ENCODE results near the gene GLB1L3. TPM values are rescaled to one million over a fixed set of nuclear protein-coding genes. Genes with fewer than 3 reads are reported as not detected.

Gene GLB1L3
- total RNA-seq, 1 experiment from 2014 or later: not detected

DNA sequence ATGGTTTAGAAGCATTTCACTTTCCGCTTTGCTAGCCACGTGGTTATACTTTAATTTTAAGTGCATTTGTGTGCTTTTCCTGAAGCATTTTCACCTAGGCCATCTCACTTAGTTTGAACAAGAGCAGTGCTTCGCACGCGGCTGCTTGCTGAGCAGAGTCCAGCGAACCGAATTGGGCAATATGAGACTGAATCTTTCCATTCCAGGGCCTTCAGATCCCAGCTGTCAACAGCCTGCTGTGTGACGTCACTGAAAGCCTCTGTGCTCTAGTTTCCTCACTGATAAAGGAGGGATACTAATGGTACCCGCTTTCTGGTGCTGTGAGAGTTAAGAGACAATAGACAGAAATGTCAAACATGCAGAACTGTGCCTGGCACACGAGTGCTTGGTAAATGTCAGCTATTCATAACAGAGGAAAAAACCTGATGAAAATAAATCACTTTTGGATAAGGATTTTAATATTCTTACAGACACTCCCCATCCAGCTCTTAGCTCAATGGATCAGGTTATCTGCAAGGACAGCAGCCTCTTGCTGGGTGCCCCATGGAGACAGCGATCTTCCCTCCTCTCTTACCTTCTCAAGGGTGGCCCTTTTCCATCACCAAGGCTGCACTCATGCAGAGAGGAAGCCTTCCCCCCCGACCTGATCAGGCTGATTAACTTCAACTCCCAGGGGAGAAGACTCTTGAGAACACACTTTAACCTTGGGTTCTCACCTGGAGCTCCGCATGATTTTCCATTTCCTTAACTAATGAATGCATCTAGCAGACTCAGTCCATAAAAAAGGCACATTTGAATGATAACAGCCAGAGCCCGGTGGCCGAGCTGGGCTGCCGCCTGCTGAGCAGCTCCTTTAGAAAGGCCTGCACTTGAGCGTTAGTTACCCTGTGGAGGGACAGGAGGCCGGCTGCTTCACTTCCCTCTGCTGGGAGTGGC is 3.5 kb upstream of the GLB1L3 start:
- no peak overlapping the region for H3K27ac Mint-ChIP-seq (ENCODE audit: unreplicated experiment)
- peaks cover 18% of the 10 kb centered on the region for H3K27me3 Mint-ChIP-seq (ENCODE audit: insufficient read depth, unreplicated experiment)
- H3K4me1 ChIP-seq: peaks cover 10% of the 10 kb centered on the region
- BruUV-seq (replicated peaks): no TSS peak
- peak; percentile 75 to 76 for DNase-seq
- ChIA-PET POLR2A (interaction anchor here (0.7 kb wide), 1 partner anchor 49 kb away, joined by 3 read pairs; the partner anchor contains the start of gene NCAPD3), CTCF (interaction anchor here (0.5 to 2.0 kb wide), 4 partner anchors 9 to 803 kb away, joined by 3 to 6 read pairs (median 3); no protein-coding TSS in a partner anchor)
- H3K9me3 Mint-ChIP-seq (ENCODE audit: unreplicated experiment): no peaks in the 10 kb centered on the region
- H3K27me3 ChIP-seq (replicated peaks; ENCODE audit: control insufficient read depth, insufficient read depth, low read length): peaks cover 5% of the 10 kb centered on the region
- H3K4me3 Mint-ChIP-seq (ENCODE audit: unreplicated experiment): no peak overlapping the region
- H3K36me3 Mint-ChIP-seq (ENCODE audit: insufficient read depth, unreplicated experiment): peaks cover 4% of the 10 kb centered on the region
- no peaks in the 10 kb centered on the region for H3K9me3 ChIP-seq
- TF ChIP-seq, protein P1, sequence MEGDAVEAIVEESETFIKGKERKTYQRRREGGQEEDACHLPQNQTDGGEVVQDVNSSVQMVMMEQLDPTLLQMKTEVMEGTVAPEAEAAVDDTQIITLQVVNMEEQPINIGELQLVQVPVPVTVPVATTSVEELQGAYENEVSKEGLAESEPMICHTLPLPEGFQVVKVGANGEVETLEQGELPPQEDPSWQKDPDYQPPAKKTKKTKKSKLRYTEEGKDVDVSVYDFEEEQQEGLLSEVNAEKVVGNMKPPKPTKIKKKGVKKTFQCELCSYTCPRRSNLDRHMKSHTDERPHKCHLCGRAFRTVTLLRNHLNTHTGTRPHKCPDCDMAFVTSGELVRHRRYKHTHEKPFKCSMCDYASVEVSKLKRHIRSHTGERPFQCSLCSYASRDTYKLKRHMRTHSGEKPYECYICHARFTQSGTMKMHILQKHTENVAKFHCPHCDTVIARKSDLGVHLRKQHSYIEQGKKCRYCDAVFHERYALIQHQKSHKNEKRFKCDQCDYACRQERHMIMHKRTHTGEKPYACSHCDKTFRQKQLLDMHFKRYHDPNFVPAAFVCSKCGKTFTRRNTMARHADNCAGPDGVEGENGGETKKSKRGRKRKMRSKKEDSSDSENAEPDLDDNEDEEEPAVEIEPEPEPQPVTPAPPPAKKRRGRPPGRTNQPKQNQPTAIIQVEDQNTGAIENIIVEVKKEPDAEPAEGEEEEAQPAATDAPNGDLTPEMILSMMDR (IDR thresholded peaks at IDR 0.05; ENCODE audit: insufficient read depth in 1 of 2, low read depth in 1 of 2, low read length in 1 of 2, severe bottlenecking in 1 of 2, unreplicated experiment in 1 of 2): no peak
- H3K4me3 ChIP-seq (ENCODE audit: low read depth, low read length): no peak overlapping the region
- intact Hi-C loops (cut with micrococcal nuclease; ENCODE audit: unreplicated experiment): loop anchor here (2.0 to 10.0 kb wide), 2 partner anchors 58 to 302 kb away; partner anchors contain the start of gene GLB1L2
- H3K36me3 ChIP-seq (ENCODE audit: control insufficient read depth, insufficient read depth, low read length): no peaks in the 10 kb centered on the region
- peaks cover 10% of the 10 kb centered on the region for H3K4me1 Mint-ChIP-seq (ENCODE audit: low read depth, unreplicated experiment)

DNA sequence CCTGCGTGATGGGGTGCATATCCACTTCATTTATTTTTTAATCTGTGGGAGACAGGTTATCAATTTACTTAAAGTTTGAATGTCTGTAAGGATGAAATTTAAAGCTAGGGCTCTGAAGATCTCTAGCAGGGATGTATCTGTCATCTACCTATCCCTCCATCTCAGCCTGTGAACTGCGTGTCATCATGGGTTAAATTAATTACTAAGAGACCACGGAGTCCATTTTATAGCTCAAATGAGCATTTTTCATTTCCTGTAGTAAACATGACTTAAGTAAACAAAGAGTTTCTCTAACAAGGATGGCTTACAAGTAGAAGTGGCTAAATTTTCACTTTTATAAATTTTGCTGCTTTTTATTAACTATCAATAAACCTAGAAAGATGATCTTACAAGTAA is 2.9 kb upstream of the GLB1L3 start:
- Histone ChIP-seq H3K27me3 (replicated peaks; ENCODE audit: control insufficient read depth, insufficient read depth, low read length) (peaks cover 5% of the 10 kb centered on the region), H3K36me3 (ENCODE audit: control insufficient read depth, insufficient read depth, low read length) (no peaks in the 10 kb centered on the region), H3K4me3 (ENCODE audit: low read depth, low read length) (no peak overlapping the region), H3K9me3 (no peaks in the 10 kb centered on the region), H3K4me1 (peaks cover 10% of the 10 kb centered on the region)
- TF ChIP-seq, protein P1 (IDR thresholded peaks at IDR 0.05; ENCODE audit: insufficient read depth in 1 of 2, low read depth in 1 of 2, low read length in 1 of 2, severe bottlenecking in 1 of 2, unreplicated experiment in 1 of 2): no peak
- intact Hi-C loops (cut with micrococcal nuclease; ENCODE audit: unreplicated experiment): loop anchor here (2.0 to 10.0 kb wide), 2 partner anchors 57 to 301 kb away; partner anchors contain the start of gene GLB1L2
- no TSS peak for BruUV-seq (replicated peaks)
- POLR2A ChIA-PET: interaction anchor here (0.6 kb wide), 1 partner anchor 565 kb away, joined by 4 read pairs; no protein-coding TSS in a partner anchor
- H3K27me3 Mint-ChIP-seq (ENCODE audit: insufficient read depth, unreplicated experiment): peaks cover 18% of the 10 kb centered on the region
- H3K9me3 Mint-ChIP-seq (ENCODE audit: unreplicated experiment): no peaks in the 10 kb centered on the region
- no peak overlapping the region for H3K4me3 Mint-ChIP-seq (ENCODE audit: unreplicated experiment)
- no peak overlapping the region for H3K27ac Mint-ChIP-seq (ENCODE audit: unreplicated experiment)
- H3K36me3 Mint-ChIP-seq (ENCODE audit: insufficient read depth, unreplicated experiment): peaks cover 4% of the 10 kb centered on the region
- H3K4me1 Mint-ChIP-seq (ENCODE audit: low read depth, unreplicated experiment): peaks cover 10% of the 10 kb centered on the region
- CTCF ChIA-PET: interaction anchor here (2.0 kb wide), 1 partner anchor 12 kb away, joined by 6 read pairs; no protein-coding TSS in a partner anchor
- DNase-seq: no peak

DNA sequence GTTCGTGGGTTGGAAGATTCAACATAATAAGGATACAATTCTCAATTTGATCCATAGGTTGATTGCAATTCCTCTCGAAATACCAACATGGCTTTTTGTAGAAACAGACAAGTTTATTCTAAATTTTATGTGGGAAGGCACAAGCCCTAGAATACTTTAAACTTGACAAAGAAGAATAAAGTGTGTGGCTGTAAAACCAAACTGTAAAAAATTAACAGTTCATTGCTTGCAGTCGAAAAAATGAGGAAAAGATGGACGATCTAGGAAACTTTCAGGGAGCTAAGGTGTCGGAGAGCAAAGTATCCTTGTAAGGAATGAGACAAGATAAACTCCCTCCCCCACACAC is 1.0 kb upstream of the GLB1L3 start:
- peaks cover 28% of the 10 kb centered on the region for H3K27me3 Mint-ChIP-seq (ENCODE audit: insufficient read depth, unreplicated experiment)
- no peak for DNase-seq
- intact Hi-C loops (cut with micrococcal nuclease; ENCODE audit: unreplicated experiment): loop anchor here (10.0 kb wide), 1 partner anchor 300 kb away; no protein-coding TSS in a partner anchor
- peaks cover 10% of the 10 kb centered on the region for H3K4me1 ChIP-seq
- TF ChIP-seq, protein P1 (IDR thresholded peaks at IDR 0.05; ENCODE audit: insufficient read depth in 1 of 2, low read depth in 1 of 2, low read length in 1 of 2, severe bottlenecking in 1 of 2, unreplicated experiment in 1 of 2): no peak
- no peak overlapping the region for H3K4me3 ChIP-seq (ENCODE audit: low read depth, low read length)
- CTCF ChIA-PET: interaction anchor here (1.0 kb wide), 1 partner anchor 609 kb away, joined by 3 read pairs; no protein-coding TSS in a partner anchor
- POLR2A ChIA-PET: no interaction called here
- H3K9me3 ChIP-seq: no peaks in the 10 kb centered on the region
- BruUV-seq (replicated peaks): no TSS peak
- H3K9me3 Mint-ChIP-seq (ENCODE audit: unreplicated experiment): no peaks in the 10 kb centered on the region
- peaks cover 4% of the 10 kb centered on the region for H3K36me3 Mint-ChIP-seq (ENCODE audit: insufficient read depth, unreplicated experiment)
- peaks cover 10% of the 10 kb centered on the region for H3K4me1 Mint-ChIP-seq (ENCODE audit: low read depth, unreplicated experiment)
- peak overlapping the region; percentile 52 for H3K4me3 Mint-ChIP-seq (ENCODE audit: unreplicated experiment)
- H3K27me3 ChIP-seq (replicated peaks; ENCODE audit: control insufficient read depth, insufficient read depth, low read length): peaks cover 5% of the 10 kb centered on the region
- no peak overlapping the region for H3K27ac Mint-ChIP-seq (ENCODE audit: unreplicated experiment)
- no peaks in the 10 kb centered on the region for H3K36me3 ChIP-seq (ENCODE audit: control insufficient read depth, insufficient read depth, low read length)

All from Caco-2 (cell line).